ENCODE measurements around the gene ZNF579.

ZNF579 gene

DNA sequence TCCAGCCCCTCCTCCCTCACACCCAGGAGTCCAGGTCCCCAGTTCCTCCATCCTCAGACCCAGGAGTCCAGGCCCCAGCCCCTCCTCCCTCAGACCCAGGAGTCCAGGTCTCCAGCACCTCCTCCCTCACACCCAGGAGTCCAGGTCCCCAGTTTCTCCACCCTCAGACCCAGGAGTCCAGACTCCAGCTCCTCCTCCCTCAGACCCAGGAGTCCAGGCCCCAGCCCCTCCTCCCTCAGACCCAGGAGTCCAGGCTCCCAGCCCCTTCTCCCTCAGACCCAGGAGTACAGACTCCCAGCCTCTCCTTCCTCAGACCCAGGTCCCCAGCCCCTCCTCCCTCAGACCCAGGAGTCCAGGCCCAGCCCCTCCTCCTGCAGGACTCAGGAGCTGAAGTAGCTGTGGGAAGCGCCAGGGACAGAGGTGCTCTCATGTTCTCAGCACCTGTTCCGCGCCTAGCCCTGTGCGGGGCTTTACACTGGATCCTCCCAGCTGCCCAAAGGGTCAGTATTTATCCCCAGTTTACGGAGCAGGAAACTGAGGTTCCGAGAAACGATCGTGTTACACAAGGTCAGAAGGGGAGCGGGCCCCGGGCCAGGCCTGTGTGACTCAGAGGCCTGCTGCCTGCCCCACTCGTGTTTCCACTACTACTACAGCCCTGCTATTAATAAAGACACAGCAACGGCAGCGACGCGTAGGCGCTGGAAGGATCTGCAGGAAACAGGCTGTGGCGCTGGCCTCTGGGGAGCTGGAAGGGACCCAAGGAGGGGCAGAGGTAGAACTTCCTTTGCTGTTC is 33.6 kb downstream of the ZNF579 start:
- TF ChIP-seq CTCF (IDR thresholded peaks at IDR 0.05; ENCODE audit: low read depth, low read length) = no peak
- H3K4me3 ChIP-seq (replicated peaks in 1 of 2; ENCODE audit: low read depth in 2 of 2, low read length in 2 of 2) = no peak overlapping the region
- DNase-seq (ENCODE audit: low read depth in 2 of 2) = peak; percentile 81 to 87

- H3K4me3 ChIP-seq (replicated peaks in 1 of 2; ENCODE audit: low read depth in 2 of 2, low read length in 2 of 2) = no peak overlapping the region
- DNase-seq (ENCODE audit: low read depth in 2 of 2) = no peak
- no peak for TF ChIP-seq CTCF (IDR thresholded peaks at IDR 0.05; ENCODE audit: low read depth, low read length)
These were observed 34.6 kb downstream of the ZNF579 start for GRCh38 chr19:55546011-55546410.

DNA sequence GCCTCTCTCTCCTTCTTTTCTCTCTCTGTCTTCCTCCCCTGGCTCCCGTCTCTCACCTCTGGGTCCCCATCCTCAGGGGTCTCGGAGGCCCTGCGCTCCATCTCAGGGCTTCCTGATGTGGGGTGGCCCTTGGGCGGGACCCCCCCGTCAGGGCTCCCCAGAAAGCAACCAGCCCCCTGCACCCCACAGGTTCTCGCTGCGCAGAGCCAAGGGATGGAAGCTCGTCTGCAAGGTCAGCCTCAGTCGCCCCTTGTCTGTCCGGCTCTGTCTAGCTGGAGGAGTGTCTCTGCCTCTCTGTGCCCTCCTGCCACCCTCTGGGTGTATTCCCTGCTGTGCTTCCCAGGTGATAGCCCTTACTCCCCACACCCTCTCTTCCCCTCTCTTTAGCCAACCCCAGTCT is 35.2 kb downstream of the ZNF579 start, which contains the start of gene SBK3:
Gene SBK3 (minus strand): TSS at position 101 of the 400 bp plus-strand sequence. CDS start 0 bp downstream, at position 101.
- DNase-seq (ENCODE audit: low read depth in 2 of 2) = no peak
- H3K4me3 ChIP-seq (replicated peaks in 1 of 2; ENCODE audit: low read depth in 2 of 2, low read length in 2 of 2) = no peak within 1 kb of the TSS
- TF ChIP-seq CTCF (IDR thresholded peaks at IDR 0.05; ENCODE audit: low read depth, low read length) = no peak

DNA sequence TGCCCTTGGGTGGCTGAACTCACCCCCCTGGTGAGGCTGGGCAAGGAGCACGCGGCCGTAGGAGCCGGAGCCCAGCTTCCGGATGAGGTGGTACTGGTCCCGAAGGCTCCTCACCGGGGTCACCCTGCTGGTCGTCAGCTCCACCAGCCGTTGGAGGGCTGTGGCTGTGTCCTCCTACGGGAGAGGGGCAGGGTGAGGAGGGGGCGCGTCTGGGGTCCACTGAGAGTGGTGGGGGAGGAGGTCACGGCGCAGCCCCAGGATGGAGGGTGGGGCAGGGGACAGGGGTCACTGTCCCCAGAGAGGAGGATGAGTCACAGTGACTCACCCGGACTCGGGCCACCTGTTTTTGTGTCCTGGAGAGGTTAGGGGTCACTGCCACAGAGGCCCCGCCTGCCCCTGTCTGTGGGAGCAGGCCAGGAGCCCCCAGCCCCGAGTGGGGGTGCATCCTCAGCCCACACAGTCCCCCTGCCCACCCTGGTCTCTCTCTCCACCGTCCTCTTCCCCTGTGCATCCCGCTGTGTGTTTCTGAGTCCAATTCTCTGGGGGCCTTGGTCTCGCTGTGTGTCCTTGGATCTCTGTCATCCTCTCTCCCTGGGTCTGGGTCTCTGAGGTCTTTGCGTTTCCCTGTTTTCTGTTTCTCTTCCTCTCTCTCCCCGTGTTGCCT is 35.7 kb downstream of the ZNF579 start:
- H3K4me3 ChIP-seq (replicated peaks in 1 of 2; ENCODE audit: low read depth in 2 of 2, low read length in 2 of 2) = no peak overlapping the region
- TF ChIP-seq CTCF (IDR thresholded peaks at IDR 0.05; ENCODE audit: low read depth, low read length) = no peak
- DNase-seq (ENCODE audit: low read depth in 2 of 2) = no peak

- TF ChIP-seq CTCF (IDR thresholded peaks at IDR 0.05; ENCODE audit: low read depth, low read length) = no peak
- DNase-seq (ENCODE audit: low read depth in 2 of 2) = no peak
- H3K4me3 ChIP-seq (replicated peaks in 1 of 2; ENCODE audit: low read depth in 2 of 2, low read length in 2 of 2) = no peak overlapping the region
These were observed 36.6 kb downstream of the ZNF579 start for GRCh38 chr19:55544014-55544413.

DNA sequence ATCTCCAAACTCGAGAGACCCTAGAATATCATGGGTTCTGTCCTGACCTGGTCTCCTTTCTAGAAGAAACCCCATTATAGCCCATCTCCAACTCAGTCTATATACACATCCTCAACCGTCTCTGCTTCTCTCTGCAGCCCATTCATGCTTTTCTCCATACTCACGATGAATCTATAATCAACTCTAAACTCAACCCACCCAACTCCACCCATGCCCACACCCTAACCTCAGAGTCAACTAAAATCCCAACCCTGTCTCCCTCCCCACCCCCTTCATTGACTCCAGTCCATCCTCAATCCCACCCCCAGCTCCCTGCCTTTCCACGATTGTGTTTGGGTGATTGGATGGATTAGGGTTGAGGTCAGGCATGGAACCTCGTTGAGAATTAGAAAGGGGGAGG is 37.1 kb downstream of the ZNF579 start:
- TF ChIP-seq CTCF (IDR thresholded peaks at IDR 0.05; ENCODE audit: low read depth, low read length) = no peak

More for the DNA sequence above, 37.1 kb downstream of the ZNF579 start:
- H3K4me3 ChIP-seq (replicated peaks in 1 of 2; ENCODE audit: low read depth in 2 of 2, low read length in 2 of 2) = no peak overlapping the region
- no peak for DNase-seq (ENCODE audit: low read depth in 2 of 2)

Measured in cardiac fibroblast (primary cell).